Measurements from ENCODE around the gene GSS. TPM values are rescaled to one million over a fixed set of nuclear protein-coding genes. Genes with fewer than 3 reads are reported as not detected.
A peak's percentile ranks its signal among the peaks of the same experiment; 100 is the strongest.

GSS gene
- total RNA-seq: 10 to 100 TPM; 49.9 to 56.7 (median 52.9) TPM

- WGBS, 2 donors: 0 to 1% methylated on average over 38 to 62 of the region's 62 CpGs
- peak within 1 kb of the TSS; percentile 47 for H3K4me3 ChIP-seq (ENCODE audit: low read depth, poor library complexity, severe bottlenecking)
- TF ChIP-seq POLR2A (IDR thresholded peaks at IDR 0.05) (peak in 1 of 2 donors; percentile 31), CTCF (IDR thresholded peaks at IDR 0.05) (peak in 1 of 3 donors; percentile 37)
- intact Hi-C loops (cut with DNase I; ENCODE audit: low total_unique reads): loop anchor here (1.0 to 5.0 kb wide), 2 partner anchors 80 to 412 kb away; no protein-coding TSS in a partner anchor
- peak; percentile 95 to 99 for DNase-seq (ENCODE audit: low spot score in 2 of 2)
These were observed at the start of gene GSS, which contains the start of gene MYH7B for GRCh38 chr20:34955231-34956040. GSS (minus strand) TSS chr20:34955806; CDS start chr20:34951852, 3,954 bp downstream. MYH7B (plus strand) TSS chr20:34955868; CDS start chr20:34978006, 22,138 bp downstream.

- WGBS, 2 donors: 93 to 95% methylated on average over 20 of the region's 20 CpGs
- peak in 1 of 2 donors; percentile 69 for DNase-seq (ENCODE audit: low spot score in 2 of 2)
These were observed 49.3 kb upstream of the GSS start for GRCh38 chr20:35004749-35005462.

DNA sequence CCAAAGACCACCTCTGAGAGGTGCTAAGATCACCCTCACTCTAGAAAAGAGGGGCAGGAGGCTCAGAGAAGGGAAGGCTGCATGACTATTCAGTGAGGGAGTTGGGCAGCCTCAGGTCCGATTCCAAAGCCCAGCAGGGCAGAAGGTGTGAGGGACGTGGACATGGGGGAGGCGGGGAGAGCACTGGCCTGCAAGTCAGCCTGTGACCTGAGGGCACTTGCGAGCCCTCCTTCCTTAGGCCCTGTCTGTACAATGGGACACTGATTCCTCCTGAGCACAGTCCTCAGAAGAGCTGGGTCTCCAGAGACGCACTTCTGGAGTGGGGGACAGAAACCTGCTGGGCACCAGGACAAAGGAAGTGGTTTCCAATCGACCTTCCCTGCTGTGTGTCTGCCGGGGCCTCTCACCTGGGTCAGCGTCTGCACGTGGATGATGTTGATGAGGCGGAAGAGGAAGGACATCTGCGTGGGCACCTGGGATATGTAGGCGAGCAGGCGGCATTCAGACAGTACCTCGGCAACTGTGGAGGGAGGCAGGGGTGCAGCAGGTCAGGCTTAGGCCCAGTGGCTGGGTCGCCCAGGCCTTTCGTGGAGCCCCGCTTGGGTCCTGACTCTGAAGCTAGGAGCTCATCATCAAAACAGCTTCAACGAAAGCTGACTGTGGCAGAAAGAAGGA is 48.6 kb upstream of the GSS start:
- TF ChIP-seq CTCF (IDR thresholded peaks at IDR 0.05) (no peak), POLR2A (IDR thresholded peaks at IDR 0.05) (no peak)
- intact Hi-C loops (cut with DNase I; ENCODE audit: low total_unique reads): no loop called here
- no peak overlapping the region for H3K4me3 ChIP-seq (ENCODE audit: low read depth, poor library complexity, severe bottlenecking)
- 88 to 90% methylated on average over 18 of the region's 18 CpGs for WGBS, 2 donors
- DNase-seq (ENCODE audit: low spot score in 2 of 2): no peak

More at GRCh38 chr20:35004749-35005462, 49.3 kb upstream of the GSS start:
- intact Hi-C loops (cut with DNase I; ENCODE audit: low total_unique reads): no loop called here
- TF ChIP-seq POLR2A (IDR thresholded peaks at IDR 0.05) (no peak), CTCF (IDR thresholded peaks at IDR 0.05) (no peak)
- H3K4me3 ChIP-seq (ENCODE audit: low read depth, poor library complexity, severe bottlenecking): no peak overlapping the region

GRCh38 chr20:35003211-35004031 is 47.8 kb upstream of the GSS start:
- WGBS, 2 donors: 92 to 94% methylated on average over 22 to 23 of the region's 25 CpGs
- no peak for TF ChIP-seq POLR2A (IDR thresholded peaks at IDR 0.05)
- TF ChIP-seq CTCF (IDR thresholded peaks at IDR 0.05): no peak
- H3K4me3 ChIP-seq (ENCODE audit: low read depth, poor library complexity, severe bottlenecking): no peak overlapping the region
- DNase-seq (ENCODE audit: low spot score in 2 of 2): no peak
- intact Hi-C loops (cut with DNase I; ENCODE audit: low total_unique reads): no loop called here
